GM10266 (cell line): ENCODE measurements around the gene MAEA.
A peak's percentile ranks its signal among the peaks of the same experiment; 100 is the strongest.

Experiments
- DNase-seq: peaks from one replicate; pipeline ENCODE4 v3.0.0; 2012; ENCODE audit errors: extremely low spot score
- TF ChIP-seq, protein P1 (sequence below): IDR thresholded peaks from 2 replicates; pipeline ENCODE4 v1.5.1; 2012; ENCODE audit warnings: mild to moderate bottlenecking, low read depth; ENCODE audit not compliant: control insufficient read depth, insufficient read depth; ENCODE audit errors: missing control alignments

Gene MAEA

DNA sequence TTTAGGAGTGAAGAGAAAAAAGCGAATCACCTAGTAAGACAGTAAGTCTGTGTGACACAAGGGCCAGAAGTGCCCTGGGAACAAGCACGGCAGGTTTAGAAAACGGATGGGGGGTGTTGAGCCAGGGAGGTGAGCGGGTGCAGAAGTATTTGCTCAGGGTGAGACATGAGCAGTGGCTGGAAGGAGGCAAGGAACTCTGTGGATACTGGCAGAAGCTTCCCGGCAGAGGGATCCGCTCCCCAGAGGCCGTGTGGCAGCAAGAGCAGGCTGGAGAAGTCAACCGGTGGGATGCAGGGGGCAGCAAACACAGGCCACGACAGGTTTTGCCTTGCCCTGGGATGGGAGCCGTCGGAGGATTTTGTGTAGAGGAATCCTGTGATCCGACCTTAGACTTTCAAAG, 55.0 kb downstream of the MAEA start:
- no peak for DNase-seq

DNA sequence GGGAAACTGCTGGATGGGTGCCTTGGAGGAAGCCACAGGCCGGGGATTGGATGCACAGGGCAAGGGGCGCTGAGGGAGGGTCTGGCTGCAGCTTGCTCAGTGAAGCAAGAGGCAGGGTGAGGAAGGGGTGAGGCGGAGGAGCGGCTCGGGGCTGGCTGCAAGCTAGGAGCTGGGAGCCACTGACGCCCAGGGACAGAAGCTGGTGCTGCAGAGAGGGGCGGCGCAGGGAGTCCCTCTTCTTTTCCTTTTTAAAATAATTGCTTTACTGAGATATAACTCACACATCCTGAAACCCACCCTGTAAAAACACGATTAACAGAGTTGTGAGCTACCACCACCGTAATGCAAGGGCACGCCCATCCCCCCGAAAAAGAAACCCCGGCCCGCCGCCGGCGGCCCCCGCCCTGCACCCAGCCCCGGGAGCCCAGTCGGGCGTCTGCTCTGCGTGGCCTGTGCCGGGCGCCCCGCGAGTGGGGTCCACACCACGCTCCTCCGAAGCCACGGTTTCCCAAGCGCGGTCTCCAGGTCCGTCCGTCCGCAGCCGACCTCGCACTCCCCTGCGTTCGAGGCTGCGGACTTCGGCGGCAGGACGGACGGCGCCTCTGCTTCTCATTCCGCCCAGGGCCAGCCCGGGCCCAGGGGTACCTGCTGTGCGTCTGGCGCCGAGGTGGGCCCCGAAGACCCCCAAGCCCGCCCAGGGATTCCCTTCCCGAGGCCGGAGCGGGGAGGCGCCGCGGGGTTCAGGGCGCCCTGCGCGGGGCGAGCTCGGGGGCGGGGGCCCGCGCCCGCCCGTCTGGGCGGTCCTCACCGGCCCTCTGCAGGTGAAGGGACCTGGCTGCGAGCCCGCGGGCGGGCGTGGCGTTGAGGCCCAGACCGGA, 56.5 kb downstream of the MAEA start:
- peak; percentile 65 for DNase-seq
- TF ChIP-seq, protein P1, sequence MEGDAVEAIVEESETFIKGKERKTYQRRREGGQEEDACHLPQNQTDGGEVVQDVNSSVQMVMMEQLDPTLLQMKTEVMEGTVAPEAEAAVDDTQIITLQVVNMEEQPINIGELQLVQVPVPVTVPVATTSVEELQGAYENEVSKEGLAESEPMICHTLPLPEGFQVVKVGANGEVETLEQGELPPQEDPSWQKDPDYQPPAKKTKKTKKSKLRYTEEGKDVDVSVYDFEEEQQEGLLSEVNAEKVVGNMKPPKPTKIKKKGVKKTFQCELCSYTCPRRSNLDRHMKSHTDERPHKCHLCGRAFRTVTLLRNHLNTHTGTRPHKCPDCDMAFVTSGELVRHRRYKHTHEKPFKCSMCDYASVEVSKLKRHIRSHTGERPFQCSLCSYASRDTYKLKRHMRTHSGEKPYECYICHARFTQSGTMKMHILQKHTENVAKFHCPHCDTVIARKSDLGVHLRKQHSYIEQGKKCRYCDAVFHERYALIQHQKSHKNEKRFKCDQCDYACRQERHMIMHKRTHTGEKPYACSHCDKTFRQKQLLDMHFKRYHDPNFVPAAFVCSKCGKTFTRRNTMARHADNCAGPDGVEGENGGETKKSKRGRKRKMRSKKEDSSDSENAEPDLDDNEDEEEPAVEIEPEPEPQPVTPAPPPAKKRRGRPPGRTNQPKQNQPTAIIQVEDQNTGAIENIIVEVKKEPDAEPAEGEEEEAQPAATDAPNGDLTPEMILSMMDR, result no peak

More for the DNA sequence above, 55.0 kb downstream of the MAEA start:
- TF ChIP-seq, protein P1, result no peak

DNA sequence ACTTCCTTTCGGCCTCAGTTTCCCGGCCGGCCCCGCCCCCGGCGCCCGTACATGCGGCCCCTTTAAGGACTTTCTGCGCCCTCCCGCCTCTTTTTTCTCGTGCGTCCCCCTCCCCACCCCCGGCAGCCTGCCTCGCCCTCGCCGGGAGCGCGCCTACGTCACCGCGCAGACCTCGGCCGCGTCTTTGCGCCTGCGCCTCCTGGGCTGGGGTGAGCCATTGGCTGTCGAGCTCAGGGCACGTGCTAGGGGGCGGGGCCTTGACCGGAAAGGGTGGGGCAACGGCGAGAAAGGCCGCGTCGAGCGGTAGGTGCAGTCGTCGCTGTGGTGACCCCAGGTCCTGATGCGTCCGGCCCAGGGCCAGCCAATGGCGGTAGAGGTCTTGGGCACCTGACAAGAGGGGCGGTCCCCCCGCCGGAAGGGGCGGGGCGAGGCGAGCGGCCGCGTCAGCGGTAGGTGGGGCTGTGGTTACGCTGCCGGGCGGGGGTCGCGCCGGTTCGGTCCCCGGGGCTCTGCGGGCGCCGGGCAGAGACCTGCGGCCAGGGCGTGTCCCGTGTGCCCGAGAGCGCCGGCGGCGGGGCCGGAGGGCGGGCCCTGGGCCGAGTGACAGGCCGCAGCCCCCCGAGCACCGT, 57.2 kb downstream of the MAEA start, which contains the start of gene UVSSA:
Gene UVSSA, plus strand, starts transcription at position 428 of the 629 bp plus-strand sequence. CDS start 884 bp downstream, outside the sequence.
- TF ChIP-seq, protein P1, result no peak
- peak; percentile 100 for DNase-seq

DNA sequence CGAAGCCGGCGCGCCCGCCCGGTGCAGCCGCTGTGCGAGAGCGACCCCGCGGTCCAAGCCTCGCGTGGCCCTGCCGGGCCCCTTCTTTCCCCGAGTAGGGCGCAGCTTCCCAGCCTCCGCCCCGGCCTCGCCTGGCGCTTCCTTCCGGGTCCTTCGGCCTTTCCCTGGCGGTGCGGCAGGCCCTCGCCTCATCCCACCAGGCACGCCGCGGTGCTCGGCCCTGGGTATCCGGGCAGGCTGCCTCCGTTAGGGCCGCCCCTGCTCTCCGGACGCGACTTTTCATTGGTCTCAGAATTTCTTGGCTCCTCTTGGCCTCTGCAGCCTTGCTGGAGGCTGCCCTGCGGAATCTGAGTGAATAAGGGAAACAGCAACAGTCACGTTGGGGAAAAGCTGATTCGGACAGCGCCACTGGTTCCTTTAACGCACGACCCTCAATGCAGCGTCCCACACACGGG, 57.7 kb downstream of the MAEA start:
- DNase-seq, result peak; percentile 87

DNA sequence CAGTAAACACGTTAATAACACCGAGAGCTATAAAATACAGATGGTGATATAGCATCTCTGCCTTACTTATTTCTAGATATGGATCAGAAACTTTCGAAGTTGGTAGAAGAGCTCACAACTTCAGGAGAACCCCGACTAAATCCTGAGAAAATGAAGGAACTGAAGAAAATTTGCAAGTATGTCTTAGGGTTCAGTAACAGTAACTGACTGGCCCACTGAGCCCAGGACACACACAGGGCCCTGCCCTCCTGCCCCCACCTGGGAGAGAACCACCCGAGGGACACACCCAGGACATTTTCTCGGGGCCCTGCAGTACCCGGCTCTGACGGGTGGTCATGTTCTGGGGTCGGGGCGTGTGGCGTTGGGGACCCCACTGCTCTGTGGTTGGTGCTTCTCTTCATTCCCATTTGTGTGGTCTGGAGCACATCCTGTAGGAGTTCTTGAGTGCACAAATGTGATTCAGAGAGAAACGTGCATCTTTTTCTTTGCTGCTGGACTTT, 58.4 kb downstream of the MAEA start:
- DNase-seq, result no peak
- TF ChIP-seq, protein P1, result no peak

More for the DNA sequence above, 57.7 kb downstream of the MAEA start:
- TF ChIP-seq, protein P1, result no peak

DNA sequence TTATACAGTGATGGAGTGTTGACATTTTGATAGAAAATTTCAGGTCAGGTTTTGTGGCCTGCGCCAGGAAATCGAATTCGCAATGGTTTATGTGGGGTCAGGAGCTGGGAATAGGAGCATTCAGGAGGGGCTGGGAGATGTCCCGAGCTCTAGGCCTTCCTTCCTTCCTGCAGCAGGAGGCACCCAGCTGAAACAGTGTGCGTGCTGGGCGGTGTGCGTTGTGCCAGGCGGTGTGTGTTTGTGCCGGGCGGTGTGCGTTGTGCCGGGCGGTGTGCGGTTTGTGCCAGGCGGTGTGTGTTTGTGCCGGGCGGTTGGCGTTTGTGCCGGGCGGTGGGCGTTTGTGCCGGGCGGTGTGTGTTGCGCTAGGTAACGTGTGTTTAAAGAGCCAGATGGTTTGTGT, 59.1 kb downstream of the MAEA start:
- DNase-seq, result no peak
- TF ChIP-seq, protein P1, result no peak
